Osteocyte (in vitro differentiated cells): Measurements from ENCODE around the gene GTF2H3. TPM values are rescaled to one million over a fixed set of nuclear protein-coding genes. Genes with fewer than 3 reads are reported as not detected.

Experiments
- DNase-seq: peaks from one replicate; pipeline ENCODE4 v3.0.0; 2021; ENCODE audit warnings: mixed read lengths; ENCODE audit not compliant: unreplicated experiment; ENCODE audit errors: extremely low spot score
- H3K27ac Mint-ChIP-seq: one replicate; pipeline ENCODE4 v1.8.0; 2021; ENCODE audit warnings: mild to moderate bottlenecking, mixed read lengths; ENCODE audit not compliant: unreplicated experiment
- H3K27me3 Mint-ChIP-seq: one replicate; pipeline ENCODE4 v1.8.0; 2021; ENCODE audit warnings: mixed read lengths; ENCODE audit not compliant: unreplicated experiment
- H3K36me3 Mint-ChIP-seq: one replicate; pipeline ENCODE4 v1.8.0; 2021; ENCODE audit warnings: mixed read lengths; ENCODE audit not compliant: unreplicated experiment
- H3K4me1 Mint-ChIP-seq: one replicate; pipeline ENCODE4 v1.8.0; 2021; ENCODE audit warnings: mixed read lengths; ENCODE audit not compliant: unreplicated experiment
- H3K4me3 Mint-ChIP-seq: one replicate; pipeline ENCODE4 v1.8.0; 2021; ENCODE audit warnings: mild to moderate bottlenecking, moderate library complexity, mixed read lengths; ENCODE audit not compliant: unreplicated experiment
- H3K9me3 Mint-ChIP-seq: one replicate; pipeline ENCODE4 v1.8.0; 2021; ENCODE audit warnings: mixed read lengths; ENCODE audit not compliant: unreplicated experiment
- total RNA-seq: library from RNA; stranded (reverse); gene quantifications from 2 replicates; pipeline ENCODE4 v1.2.1, GENCODE V29; 2021
- TF ChIP-seq, protein P1 (sequence below): fragments of 200-600 bp; sonication (generic); IDR thresholded peaks from 2 replicates; pipeline ENCODE4 v1.5.0; 2021; ENCODE audit warnings: antibody characterized with exemption, mild to moderate bottlenecking, moderate library complexity

Gene GTF2H3
- total RNA-seq, 1 donor from 2014 or later, result 29.7 TPM

DNA sequence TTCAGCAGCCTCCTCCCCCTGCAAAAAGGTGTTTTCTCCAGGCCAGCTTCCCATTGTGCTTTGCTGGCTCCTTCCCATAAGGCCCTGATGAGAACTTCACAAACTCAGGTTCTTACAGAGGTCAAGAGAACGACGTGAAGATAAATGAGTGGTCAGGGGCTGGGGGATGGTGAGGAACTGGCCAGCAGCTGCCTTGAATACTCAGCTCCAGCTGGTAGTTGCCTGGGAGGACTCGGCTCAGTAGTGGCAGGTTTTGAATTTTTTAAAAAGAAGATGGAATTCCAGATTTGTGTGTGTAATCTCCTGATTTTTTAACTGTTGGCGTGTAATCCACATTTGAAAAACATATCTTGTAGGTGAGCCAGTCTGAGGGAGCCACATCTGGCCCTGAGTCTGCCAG, 25.9 kb upstream of the GTF2H3 start:
- DNase-seq, result no peak
- no peaks in the 10 kb centered on the region for H3K9me3 Mint-ChIP-seq
- H3K4me3 Mint-ChIP-seq, result no peak overlapping the region
- peaks cover 13% of the 10 kb centered on the region for H3K4me1 Mint-ChIP-seq
- H3K36me3 Mint-ChIP-seq, result peaks cover 42% of the 10 kb centered on the region
- H3K27ac Mint-ChIP-seq, result no peak overlapping the region
- no peaks in the 10 kb centered on the region for H3K27me3 Mint-ChIP-seq
- TF ChIP-seq, protein P1, sequence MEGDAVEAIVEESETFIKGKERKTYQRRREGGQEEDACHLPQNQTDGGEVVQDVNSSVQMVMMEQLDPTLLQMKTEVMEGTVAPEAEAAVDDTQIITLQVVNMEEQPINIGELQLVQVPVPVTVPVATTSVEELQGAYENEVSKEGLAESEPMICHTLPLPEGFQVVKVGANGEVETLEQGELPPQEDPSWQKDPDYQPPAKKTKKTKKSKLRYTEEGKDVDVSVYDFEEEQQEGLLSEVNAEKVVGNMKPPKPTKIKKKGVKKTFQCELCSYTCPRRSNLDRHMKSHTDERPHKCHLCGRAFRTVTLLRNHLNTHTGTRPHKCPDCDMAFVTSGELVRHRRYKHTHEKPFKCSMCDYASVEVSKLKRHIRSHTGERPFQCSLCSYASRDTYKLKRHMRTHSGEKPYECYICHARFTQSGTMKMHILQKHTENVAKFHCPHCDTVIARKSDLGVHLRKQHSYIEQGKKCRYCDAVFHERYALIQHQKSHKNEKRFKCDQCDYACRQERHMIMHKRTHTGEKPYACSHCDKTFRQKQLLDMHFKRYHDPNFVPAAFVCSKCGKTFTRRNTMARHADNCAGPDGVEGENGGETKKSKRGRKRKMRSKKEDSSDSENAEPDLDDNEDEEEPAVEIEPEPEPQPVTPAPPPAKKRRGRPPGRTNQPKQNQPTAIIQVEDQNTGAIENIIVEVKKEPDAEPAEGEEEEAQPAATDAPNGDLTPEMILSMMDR, result no peak

DNA sequence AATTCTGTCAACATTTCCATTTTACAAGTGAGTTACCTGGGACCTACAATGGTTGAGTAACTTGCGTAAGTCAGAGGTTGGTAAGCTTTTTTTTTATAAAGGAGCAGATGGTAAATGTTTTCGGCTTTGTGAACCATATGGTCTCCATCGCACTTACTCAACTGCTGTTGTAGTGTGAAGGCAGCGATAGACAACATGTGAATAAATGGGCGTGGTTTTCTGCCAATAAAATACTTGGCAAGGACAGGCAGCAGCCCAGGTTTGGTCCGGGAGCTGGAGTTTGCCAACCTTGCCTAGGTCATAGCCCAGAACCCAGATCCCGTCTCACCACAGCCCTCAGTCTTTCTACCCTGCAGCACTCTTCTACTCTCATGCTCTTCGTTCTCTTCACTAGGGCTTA, 25.4 kb upstream of the GTF2H3 start:
- Mint-ChIP-seq H3K9me3 (no peaks in the 10 kb centered on the region), H3K27ac (no peak overlapping the region), H3K4me3 (no peak overlapping the region), H3K27me3 (no peaks in the 10 kb centered on the region), H3K36me3 (peaks cover 43% of the 10 kb centered on the region), H3K4me1 (peaks cover 8% of the 10 kb centered on the region)
- TF ChIP-seq, protein P1, result no peak
- DNase-seq, result no peak

DNA sequence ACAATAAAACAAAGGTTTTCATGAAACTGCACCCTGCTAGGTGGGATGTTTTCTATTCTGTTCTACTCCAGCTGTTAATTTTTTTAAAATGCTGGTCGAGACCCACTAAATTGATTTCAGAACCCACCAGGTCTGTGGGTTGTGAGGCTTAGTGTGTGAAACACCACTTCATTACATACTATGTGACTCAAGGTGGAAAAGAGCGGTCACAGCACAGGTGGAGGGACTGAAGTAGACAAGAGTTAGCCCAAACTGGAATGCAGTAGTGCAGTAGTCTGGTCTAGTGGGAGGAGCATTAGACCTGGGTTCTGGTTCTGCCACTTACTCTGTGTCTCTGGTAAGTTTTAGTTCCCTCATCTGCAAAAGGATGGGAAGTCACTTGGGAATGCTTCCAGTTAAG, 19.5 kb upstream of the GTF2H3 start:
- DNase-seq, result no peak

DNA sequence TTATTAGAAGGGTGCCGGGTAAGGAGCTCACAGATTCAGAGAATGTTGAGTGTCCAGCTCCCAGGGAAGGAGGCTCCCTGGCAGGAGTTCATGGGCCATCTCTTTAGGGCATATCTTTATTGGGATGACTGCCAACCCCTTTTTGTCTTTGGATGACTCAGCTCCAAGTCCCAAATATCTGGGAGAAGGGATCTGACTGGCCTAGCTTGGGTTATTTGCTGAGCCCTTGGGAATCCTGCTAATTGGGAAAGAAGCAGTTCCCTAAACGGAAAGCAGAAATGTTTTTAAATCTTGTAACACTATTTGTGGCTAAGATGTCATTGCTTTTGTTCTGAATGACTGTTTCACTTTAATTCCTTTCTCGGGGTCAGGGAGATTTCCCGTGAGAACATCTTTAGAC, 19.1 kb upstream of the GTF2H3 start:
- TF ChIP-seq, protein P1, result no peak
- peaks cover 47% of the 10 kb centered on the region for H3K36me3 Mint-ChIP-seq
- H3K4me1 Mint-ChIP-seq, result peaks cover 2% of the 10 kb centered on the region
- DNase-seq, result no peak
- H3K27me3 Mint-ChIP-seq, result no peaks in the 10 kb centered on the region
- no peak overlapping the region for H3K27ac Mint-ChIP-seq
- H3K4me3 Mint-ChIP-seq, result no peak overlapping the region
- no peaks in the 10 kb centered on the region for H3K9me3 Mint-ChIP-seq

More for the DNA sequence above, 19.5 kb upstream of the GTF2H3 start:
- Mint-ChIP-seq H3K36me3 (peaks cover 46% of the 10 kb centered on the region), H3K27me3 (no peaks in the 10 kb centered on the region), H3K4me1 (peaks cover 2% of the 10 kb centered on the region), H3K9me3 (no peaks in the 10 kb centered on the region), H3K27ac (no peak overlapping the region), H3K4me3 (no peak overlapping the region)
- TF ChIP-seq, protein P1, result no peak

DNA sequence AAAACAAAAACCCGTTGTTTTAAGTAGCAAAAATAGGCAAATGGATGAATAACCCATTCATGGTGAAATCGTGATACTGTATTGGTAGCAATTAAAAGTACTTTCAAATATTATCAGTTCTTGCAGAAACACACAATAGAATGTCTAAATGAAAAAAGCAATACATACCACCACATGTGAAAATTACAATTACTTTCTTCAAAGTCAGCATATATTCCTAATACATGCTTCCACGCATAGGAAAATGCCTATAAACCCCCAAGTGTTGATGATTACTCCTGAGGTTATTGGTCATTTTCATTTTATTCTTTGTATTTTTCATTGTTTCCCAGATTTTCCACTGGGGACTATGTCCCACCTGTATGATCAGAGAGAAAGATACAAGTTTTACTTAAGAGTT, 16.5 kb upstream of the GTF2H3 start:
- TF ChIP-seq, protein P1, result no peak
- Mint-ChIP-seq H3K4me1 (peaks cover 2% of the 10 kb centered on the region), H3K4me3 (no peak overlapping the region), H3K36me3 (peaks cover 56% of the 10 kb centered on the region), H3K27ac (no peak overlapping the region), H3K27me3 (no peaks in the 10 kb centered on the region), H3K9me3 (no peaks in the 10 kb centered on the region)
- no peak for DNase-seq
